Endothelial cell of umbilical vein (primary cell): ENCODE measurements around the gene ACSS1.

Source experiments
- CTCF ChIP-seq, 2 donors: IDR thresholded peaks; 1 replicate in 1 of 2; 2 replicates in 1 of 2; pipeline ENCODE4 v1.5.1; 2011; ENCODE audit warnings: low read length in 2 of 2, mild to moderate bottlenecking in 2 of 2, moderate library complexity in 2 of 2, control low read depth in 1 of 2, inconsistent platforms in 1 of 2, low read depth in 1 of 2; ENCODE audit not compliant: insufficient read depth in 1 of 2; ENCODE audit errors: extremely low read depth in 1 of 2
- FOS ChIP-seq: IDR thresholded peaks from 2 replicates; pipeline ENCODE4 v1.6.1; 2011; ENCODE audit warnings: mild to moderate bottlenecking, low read length, moderate library complexity, borderline replicate concordance; ENCODE audit not compliant: insufficient read depth
- POLR2A ChIP-seq: IDR thresholded peaks from 2 replicates; pipeline ENCODE4 v1.6.1; 2012; ENCODE audit warnings: low read depth, mild to moderate bottlenecking, control low read depth, low read length
- POLR2AphosphoS5 ChIP-seq: IDR thresholded peaks from 2 replicates; pipeline ENCODE4 v1.6.1; 2012; ENCODE audit warnings: low read depth, mild to moderate bottlenecking, control low read depth, low read length, moderate library complexity; ENCODE audit not compliant: insufficient read depth

GRCh38 chr20:25099601-25100140 lies 41.7 kb upstream of the ACSS1 start:
- TF ChIP-seq CTCF (IDR thresholded peaks at IDR 0.05; ENCODE audit: extremely low read depth in 1 of 2, insufficient read depth in 1 of 2, low read depth in 1 of 2, low read length in 2 of 2) = no peak
- TF ChIP-seq POLR2A = no peak
- no peak for TF ChIP-seq POLR2AphosphoS5
- TF ChIP-seq FOS = no peak
